Putamen (tissue), 1 donor: Measurements from ENCODE around the gene ATF7IP.

Experiments
- DNase-seq: peaks from one replicate; pipeline ENCODE4 v3.0.0-alpha.2; 2016; ENCODE audit warnings: low spot score

The ATF7IP gene

DNA sequence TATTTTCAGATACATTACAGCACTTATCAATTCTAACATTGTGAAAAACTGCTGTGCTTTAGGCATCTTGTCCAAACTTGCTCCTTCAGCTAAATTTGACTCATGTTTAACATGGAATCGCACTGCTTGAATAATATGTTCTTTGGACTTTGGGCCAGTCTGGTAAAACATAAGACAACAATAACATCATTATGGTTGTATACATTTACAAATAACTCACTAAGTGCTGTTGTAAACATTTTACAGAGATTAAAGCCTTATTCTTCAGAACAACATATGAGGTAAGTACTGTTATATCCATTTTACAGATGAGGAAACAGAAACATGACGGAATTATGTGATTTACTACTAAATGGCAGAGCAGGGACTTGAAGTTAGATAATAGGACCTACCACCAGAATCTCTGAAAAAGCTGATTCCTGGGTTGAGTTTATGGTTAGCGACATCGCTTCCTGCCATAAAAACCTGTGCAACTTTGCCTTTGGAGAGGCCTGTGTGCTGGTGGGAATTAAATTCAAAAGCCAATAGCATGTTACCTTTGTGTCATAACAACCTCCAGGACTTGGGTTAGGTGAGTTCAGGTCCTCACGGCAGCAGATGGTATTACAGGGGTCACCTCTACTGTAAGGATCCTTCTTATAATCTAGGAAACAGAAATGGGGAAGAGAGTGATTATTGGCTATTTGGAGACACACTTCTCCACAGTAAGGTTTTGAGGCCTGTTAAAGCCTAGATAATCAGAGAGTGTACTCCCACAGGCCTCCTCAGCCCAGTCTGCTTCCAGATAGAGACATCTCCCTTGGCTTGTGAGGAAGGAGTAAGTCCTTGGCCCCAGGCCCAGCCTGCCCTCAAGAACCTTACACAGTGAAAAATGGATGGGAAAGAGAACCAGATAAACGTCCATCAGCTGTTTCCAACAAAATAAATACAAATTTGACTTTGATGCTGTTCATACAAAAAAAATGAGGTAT, 140.4 kb downstream of the ATF7IP start:
- DNase-seq: no peak

DNA sequence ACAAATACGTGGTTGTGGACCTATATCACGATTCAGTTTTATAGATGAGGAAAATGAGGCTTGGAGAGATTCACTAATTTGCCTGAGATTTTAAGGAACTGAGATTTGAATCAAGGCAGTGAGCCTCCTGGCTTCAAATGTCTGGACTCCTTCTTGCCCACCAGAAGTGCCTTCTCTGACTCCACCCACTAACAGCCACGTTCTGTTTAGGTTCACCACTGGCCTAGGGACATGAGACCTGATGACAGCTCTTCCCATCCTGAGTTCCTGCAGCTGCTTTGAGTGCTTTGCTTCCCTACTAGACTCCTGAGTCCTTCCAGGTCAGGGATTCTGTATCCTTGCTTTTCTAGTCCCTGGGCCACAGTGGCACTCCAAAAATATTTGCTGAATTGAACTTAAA, 145.1 kb downstream of the ATF7IP start:
- DNase-seq: no peak

DNA sequence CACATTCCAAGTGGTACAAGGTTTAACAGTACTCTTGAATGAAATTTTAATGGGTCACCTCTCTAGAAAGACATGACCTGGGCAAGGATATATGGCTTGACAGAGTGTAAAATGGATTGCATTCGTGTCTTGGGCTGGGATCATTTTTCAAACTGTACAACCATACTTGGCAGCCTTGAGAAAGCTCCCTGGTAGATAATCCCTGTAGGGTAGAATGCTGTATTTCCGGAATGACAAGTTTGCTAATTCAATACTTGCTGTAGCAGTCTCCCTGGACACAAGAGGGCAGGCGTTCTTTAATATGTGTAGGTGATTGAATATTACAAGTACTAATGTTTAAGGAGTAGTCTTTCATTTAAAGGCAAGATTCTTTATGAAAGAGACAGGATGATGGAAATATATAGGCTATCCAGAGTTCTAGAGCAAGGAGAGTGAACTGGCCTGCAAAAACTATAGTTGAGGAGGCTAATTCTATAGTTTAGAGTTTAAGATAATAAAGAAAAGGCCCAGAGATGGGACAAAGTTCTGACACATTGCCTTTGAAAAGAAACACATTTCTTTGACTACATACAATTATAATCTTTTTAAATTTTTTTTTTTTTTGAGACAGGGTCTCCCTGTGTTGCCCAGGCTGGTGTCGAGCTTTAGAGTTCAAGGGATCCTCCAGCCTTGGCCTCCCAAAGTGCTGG, 148.8 kb downstream of the ATF7IP start:
- no peak for DNase-seq

- DNase-seq: no peak
Observed at GRCh38 chr12:14514946-14515345, 149.5 kb downstream of the ATF7IP start.

- DNase-seq: no peak
Observed at GRCh38 chr12:14521822-14522221, 156.3 kb downstream of the ATF7IP start.

GRCh38 chr12:14525964-14526363, 160.5 kb downstream of the ATF7IP start:
- DNase-seq: no peak

DNA sequence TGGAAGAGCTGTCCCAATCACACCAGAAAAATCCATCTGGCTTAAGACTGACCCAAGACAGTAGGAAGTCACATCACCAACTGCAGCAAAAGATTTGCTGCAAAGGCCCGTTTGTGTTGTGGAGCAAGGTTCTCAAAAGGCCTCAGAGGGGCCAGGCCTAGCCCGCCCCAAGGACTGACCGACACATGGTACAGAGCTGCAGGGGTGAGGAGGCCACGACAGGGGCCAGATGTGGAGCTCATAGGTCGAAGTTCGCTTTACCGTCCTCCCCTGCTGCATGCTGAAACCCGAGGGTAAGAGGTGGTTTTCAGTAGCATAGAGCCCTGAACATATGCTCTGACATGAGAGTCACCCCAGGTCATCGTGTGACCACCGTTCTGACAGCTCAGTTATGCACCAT, 166.7 kb downstream of the ATF7IP start:
- DNase-seq: no peak

- DNase-seq: no peak
Observed at GRCh38 chr12:14537088-14537487, 171.6 kb downstream of the ATF7IP start.

GRCh38 chr12:14540801-14541462, 175.4 kb downstream of the ATF7IP start:
- no peak for DNase-seq

DNA sequence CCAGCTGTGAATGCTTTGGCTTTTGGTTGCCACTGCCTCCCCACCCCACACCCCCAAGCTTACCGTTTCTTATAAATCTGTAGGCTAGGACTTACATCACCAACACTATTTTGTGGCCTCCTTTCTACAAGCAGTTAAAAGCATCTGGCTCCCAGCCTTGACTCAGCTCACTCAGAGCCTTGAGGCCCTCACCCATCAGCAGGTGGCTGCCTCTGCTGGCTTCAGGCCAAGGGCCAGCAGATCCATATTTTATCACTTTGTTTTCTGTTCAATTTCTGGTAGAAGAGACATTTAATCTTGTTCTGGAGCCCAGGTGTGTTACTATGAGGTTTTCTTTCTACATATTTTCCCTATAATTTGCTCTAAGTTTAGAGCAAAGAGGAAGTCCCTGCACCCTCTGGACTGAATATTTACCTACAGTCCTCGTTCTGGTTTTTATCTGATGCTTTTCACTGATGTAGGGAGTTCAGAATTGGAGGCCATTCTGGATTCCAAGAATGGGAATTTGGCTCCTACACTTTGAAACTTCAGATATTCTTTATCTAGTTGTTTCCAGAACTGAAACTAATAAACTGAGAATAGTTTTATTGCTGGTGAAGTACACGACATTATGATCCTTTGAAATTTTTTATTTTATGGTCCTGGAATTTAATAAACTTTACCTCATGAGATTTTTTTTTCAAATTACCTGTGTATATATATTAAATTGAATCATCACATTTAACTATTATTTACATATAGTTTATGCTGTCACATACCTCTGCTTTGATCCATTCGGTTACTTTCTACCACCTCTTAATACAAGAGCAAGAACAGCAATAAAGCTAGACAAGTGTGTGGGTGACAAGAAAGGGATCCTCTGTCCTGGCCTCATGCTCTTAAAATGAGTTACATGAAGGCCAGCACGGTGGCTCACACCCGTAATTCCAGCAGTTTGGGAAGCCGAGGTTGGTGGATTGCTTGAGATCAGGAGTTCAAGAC, 180.0 kb downstream of the ATF7IP start:
- DNase-seq: no peak

DNA sequence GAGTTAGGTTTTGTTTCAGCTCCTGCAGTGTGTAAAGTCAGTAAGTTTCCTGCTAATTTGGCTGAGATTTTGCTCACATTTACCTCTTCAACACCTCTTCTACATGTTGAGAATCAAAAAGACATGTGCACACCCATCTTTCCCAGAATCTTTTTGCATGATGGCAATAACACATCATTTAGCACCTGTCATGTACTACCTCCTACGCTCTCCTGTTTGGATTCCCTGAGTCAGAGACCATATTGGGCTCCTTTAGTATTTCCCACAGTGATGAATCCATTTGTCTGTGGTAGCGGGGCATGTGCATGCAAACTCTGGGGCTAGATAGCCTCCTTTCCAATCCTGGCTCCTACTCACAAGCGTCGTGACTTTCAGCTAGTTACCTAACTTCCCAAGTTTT, 182.1 kb downstream of the ATF7IP start:
- peak; percentile 59 for DNase-seq

GRCh38 chr12:14548609-14549008, 183.1 kb downstream of the ATF7IP start:
- DNase-seq: no peak
